ENCODE data around the gene COTL1.

- TF ChIP-seq EZH2phosphoT487 (IDR thresholded peaks at IDR 0.05; ENCODE audit: low read length) = no peak
- TF ChIP-seq CTCF (IDR thresholded peaks at IDR 0.05; ENCODE audit: low read length) = no peak
Observed at GRCh38 chr16:84649511-84649861, 31.6 kb upstream of the COTL1 start.
